Fibroblast of villous mesenchyme (primary cell): ENCODE results near the gene GSTM3. TPM values are rescaled to one million over a fixed set of nuclear protein-coding genes. Genes with fewer than 3 reads are reported as not detected.

Source experiments
- DNase-seq: peaks from one replicate; pipeline ENCODE4 v3.0.0-alpha.2; 2010; ENCODE audit warnings: low read depth
- H3K4me3 ChIP-seq: 2 replicates; pipeline ENCODE4 v1.5.1; 2011; ENCODE audit warnings: low read depth, mild to moderate bottlenecking, low read length
- total RNA-seq: library from RNA; depleted of rRNA; stranded (reverse); fragments of >200 nt; gene quantifications from 2 replicates; pipeline ENCODE4 v1.2.3, GENCODE V29; 2012
- TF ChIP-seq, protein P1 (sequence below): IDR thresholded peaks from 2 replicates; pipeline ENCODE4 v1.5.1; 2012; ENCODE audit warnings: low read depth, mild to moderate bottlenecking, low read length; ENCODE audit not compliant: insufficient read depth

The GSTM3 gene
- total RNA-seq, 1 donor = 104 TPM

DNA sequence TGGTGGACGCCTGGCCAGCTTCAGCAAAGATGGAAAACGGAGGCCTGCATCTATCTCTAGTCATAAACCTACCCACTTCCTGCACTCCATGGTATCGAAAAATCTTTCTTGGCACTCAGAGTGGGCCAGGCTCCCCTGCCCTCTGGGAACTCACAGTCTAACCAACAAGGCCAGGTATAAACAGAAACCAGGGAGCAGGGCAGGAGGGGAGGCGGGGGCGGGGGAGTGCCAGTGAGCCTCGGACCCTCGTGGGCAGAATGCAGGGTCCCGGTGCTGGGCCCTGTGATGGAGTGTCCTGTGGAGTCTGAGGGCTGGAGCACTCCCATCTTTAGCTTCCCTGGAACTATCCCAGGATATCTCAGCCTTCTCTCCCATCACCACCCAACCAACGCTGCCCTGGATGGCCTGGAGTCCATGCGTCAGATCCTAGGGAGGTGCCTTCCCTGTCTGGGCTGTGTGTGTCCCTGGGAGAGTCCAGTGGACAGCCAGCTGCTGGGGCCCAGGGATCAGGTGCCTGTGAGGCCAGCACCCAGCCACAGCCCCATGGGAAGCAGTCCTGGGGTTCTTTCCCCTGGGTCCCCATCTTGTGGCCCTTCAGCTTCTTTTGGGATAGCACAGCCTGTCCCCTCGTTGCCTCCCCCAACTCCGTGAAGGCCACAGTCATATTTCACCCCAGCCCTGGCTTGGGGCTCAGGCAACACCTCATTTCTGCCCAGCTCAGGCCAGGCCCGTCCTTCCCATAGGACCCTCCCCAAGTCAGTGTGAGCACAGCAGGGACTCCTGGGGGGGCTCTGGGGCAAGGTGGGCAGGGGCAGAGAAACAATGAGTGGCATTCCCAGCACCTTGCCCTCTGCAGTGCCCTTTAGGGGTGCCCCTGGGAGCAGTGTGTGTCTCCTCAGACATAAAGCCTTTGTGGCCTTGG, 24.0 kb upstream of the GSTM3 start:
- DNase-seq = no peak
- H3K4me3 ChIP-seq = no peak overlapping the region

DNA sequence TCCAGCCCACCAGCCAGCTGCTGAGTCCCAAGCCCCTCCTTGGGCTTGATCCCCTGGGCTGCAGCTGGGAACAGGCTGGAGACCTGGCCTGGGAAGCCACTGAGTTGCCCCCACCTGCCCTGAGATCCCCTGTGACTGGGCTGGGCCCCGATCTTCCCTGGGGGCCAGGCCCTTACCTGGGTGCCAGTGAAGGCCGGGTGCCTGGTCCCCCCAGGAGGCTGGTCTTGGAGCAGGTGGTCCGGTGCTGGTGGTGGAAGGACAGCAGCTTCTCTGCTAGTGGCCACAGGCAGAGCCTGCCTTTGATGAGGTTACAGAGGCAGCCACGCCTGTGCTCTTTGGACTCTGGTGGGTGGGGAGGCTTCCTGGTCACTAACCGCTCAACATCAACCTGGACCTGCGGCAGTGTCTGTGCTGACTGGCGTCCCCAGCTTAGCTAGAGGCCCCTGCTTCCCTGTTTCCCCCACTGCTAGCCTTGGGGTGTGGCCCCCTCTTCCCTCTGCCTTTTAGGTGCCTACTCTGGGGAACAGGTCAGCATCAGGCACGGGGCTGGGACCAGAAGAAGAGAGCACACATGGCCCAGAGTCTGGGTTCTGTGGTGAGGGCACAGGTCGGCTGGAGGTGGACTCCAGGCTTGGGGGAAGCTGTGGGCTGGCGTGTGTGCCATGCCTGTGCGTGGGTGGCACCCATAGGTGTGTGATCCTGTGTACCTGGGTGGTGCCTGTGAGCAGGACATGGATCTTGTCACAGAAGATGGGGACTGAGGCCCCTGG, 23.0 kb upstream of the GSTM3 start, which contains the start of gene EPS8L3:
Gene EPS8L3, minus strand, starts transcription at position 278 of the 770 bp plus-strand sequence. CDS start 2,174 bp downstream, outside the sequence.
- TF ChIP-seq, protein P1, sequence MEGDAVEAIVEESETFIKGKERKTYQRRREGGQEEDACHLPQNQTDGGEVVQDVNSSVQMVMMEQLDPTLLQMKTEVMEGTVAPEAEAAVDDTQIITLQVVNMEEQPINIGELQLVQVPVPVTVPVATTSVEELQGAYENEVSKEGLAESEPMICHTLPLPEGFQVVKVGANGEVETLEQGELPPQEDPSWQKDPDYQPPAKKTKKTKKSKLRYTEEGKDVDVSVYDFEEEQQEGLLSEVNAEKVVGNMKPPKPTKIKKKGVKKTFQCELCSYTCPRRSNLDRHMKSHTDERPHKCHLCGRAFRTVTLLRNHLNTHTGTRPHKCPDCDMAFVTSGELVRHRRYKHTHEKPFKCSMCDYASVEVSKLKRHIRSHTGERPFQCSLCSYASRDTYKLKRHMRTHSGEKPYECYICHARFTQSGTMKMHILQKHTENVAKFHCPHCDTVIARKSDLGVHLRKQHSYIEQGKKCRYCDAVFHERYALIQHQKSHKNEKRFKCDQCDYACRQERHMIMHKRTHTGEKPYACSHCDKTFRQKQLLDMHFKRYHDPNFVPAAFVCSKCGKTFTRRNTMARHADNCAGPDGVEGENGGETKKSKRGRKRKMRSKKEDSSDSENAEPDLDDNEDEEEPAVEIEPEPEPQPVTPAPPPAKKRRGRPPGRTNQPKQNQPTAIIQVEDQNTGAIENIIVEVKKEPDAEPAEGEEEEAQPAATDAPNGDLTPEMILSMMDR = no peak
- no peak within 1 kb of the TSS for H3K4me3 ChIP-seq
- no peak for DNase-seq

More for the DNA sequence above, 24.0 kb upstream of the GSTM3 start:
- TF ChIP-seq, protein P1 = no peak

DNA sequence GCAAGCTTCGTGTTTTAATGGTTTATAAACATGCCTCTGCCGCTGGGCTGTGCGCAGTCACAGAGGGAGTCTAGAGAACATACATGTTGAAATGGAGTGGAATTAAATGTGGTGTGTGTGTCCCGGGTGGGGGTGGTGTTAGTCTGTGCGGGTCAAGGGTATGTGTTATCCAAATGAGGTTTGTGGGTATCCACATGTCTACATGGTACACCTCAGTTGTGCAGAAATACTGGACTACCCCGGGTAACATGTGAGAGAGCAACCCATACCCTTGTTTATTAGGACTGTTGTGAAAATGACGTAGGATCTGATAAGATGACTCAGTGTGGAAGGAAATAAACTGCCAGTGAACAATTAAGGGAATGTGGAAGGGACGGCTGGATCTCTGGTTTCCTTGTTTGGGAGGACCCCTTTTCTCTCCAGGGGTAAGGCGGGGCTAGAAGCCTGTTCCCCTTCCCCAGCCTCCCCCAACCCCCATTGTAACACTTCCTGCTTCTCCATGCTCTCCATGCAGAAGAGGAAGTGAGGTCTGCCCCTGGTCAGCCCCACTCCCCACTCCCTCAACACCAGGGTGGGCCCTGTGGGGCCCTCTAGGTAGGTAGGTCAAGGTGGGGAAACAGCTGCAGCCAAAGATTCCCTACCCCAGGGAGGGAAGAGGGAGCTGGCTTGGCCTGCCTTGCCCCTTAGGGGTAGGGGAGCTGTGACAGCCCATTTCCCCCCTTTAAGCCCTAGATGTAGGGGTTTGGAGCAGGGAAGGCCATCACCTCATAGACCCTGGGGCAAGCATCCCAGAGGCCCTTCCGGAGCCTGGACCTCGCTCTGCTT, 22.2 kb upstream of the GSTM3 start:
- DNase-seq = peak; percentile 91
- no peak overlapping the region for H3K4me3 ChIP-seq
- TF ChIP-seq, protein P1 = no peak

DNA sequence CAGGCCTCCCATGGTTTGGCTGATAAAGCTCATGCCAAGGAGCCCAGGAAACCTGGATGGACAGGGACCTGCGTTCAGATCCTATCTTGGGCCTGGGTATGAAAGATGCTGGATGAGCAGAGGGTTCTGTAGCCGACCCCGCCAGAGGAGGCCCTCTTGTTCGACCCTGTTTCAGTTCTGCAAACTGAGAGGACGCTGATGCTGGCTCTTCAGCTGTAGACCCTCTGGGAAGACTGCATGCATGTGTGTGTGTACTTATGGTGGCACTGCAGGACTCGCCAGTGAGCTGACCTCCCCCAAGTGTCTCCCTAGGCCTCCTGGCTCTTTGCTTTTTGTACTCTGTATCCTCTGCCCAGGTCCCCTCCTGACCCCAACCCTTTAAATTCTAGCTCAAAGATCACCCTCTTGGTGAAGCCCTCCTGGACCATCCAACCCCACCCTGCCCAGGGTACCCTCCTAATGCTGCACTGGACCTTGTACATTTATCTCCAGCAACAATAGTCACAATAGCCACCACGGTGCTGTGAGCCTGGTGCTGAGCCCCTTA, 21.3 kb upstream of the GSTM3 start:
- H3K4me3 ChIP-seq = no peak overlapping the region
- TF ChIP-seq, protein P1 = no peak
- DNase-seq = no peak

DNA sequence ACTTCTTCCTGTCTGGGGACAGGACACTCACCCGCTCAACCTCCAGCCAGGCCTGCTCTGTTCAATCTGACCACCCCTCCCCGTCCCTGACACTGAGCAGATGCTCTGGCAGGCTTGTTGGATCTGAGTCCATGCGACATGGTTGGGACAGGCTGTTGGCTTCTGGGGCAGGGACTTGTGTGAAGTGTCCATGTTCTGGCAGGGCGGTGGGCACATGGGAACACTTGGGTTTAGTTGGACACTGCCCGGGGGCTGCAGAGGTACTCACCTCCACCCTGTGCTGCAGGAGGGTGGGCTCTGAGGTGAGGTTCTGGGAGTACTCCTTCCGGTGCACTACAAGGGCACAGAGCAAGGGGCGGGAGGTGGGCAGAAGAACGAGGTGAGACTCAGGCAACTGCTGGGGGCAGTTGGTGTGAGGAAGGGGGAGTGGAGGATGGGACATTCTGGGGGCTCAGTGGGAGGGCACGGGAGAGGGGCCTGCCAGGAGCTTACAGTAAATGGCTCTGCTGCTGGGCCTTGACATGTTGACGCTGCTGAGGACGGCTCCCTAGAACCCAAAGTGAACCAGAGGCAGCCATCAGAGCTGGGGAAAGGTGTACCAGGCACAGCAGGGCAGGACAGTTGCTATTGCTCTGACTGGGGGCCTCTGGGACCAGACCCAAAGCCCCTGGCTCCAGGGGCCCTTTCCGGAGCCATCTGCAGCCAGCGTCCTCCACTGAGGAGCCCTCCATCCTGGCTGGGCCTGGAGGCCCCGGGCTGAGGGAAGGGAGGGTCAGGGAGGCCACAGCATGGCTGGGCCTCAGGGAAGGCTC, 20.6 kb upstream of the GSTM3 start:
- TF ChIP-seq, protein P1 = no peak
- peak; percentile 21 for DNase-seq
- H3K4me3 ChIP-seq = no peak overlapping the region
